Measurements from ENCODE around the gene GSTM1. TPM values are rescaled to one million over a fixed set of nuclear protein-coding genes. Genes with fewer than 3 reads are reported as not detected.
"Not testable (repeated sequence)": the region's sequence is repeated elsewhere in the genome, so short reads cannot be mapped to it uniquely, and the experiment has no call there.

The GSTM1 gene
- total and polyA plus RNA-seq, 11 donors: 0.10 to 60.0 (median 26.8) TPM; not detected in 4

DNA sequence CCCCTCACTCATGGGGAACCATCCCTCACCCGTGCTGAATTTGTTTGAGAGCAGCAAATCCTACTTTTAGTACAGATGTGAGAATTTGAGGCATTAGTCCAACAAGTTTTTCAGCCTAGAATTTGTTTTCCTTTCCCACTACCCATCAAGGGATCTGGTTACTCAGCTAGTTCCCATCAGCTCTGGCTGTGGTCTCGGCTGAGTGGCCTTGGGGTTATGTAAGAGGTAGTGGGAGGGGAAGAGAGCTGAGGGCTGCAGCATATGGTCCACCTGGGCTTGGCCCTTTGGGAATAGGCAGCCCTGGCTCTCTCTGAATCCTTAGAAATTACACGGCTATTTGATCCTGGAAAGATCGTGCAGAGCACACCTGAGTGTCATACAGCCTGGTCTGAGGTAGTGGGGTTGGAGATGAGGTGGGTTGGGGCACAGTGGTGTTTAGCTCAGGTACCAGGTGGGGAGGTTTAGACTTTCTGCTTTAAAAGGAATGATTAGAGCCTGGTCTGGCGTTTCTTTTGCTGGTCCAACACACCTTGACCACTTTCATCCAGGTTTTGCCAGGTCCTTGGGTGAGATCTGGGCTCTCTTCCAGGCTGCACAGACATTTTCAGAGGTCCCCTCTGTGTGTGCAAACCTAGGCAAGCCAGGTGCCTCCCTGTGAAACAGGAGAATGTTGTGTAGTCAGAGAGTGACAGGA lies 27.5 kb upstream of the GSTM1 start:
- intact Hi-C loops (cut with DNase I): no loop called here
- no peak for DNase-seq
- no peak for ATAC-seq
- peaks cover 0 to 20% (median 10%) of the 10 kb centered on the region in 12 donors for H3K4me1 ChIP-seq
- H3K27me3 ChIP-seq: no peaks in the 10 kb centered on the region
- H3K27ac ChIP-seq: no peak overlapping the region
- no peaks in the 10 kb centered on the region for H3K9me3 ChIP-seq
- TF ChIP-seq, protein P1, sequence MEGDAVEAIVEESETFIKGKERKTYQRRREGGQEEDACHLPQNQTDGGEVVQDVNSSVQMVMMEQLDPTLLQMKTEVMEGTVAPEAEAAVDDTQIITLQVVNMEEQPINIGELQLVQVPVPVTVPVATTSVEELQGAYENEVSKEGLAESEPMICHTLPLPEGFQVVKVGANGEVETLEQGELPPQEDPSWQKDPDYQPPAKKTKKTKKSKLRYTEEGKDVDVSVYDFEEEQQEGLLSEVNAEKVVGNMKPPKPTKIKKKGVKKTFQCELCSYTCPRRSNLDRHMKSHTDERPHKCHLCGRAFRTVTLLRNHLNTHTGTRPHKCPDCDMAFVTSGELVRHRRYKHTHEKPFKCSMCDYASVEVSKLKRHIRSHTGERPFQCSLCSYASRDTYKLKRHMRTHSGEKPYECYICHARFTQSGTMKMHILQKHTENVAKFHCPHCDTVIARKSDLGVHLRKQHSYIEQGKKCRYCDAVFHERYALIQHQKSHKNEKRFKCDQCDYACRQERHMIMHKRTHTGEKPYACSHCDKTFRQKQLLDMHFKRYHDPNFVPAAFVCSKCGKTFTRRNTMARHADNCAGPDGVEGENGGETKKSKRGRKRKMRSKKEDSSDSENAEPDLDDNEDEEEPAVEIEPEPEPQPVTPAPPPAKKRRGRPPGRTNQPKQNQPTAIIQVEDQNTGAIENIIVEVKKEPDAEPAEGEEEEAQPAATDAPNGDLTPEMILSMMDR (IDR thresholded peaks at IDR 0.05): no peak
- no peak for TF ChIP-seq POLR2A (IDR thresholded peaks at IDR 0.05)
- peaks cover 0 to 48% (median 25%) of the 10 kb centered on the region in 9 donors for H3K36me3 ChIP-seq
- 77 to 86% (median 83%) methylated on average over 5 of the region's 5 CpGs for WGBS, 4 donors
- H3K4me3 ChIP-seq: no peak overlapping the region

DNA sequence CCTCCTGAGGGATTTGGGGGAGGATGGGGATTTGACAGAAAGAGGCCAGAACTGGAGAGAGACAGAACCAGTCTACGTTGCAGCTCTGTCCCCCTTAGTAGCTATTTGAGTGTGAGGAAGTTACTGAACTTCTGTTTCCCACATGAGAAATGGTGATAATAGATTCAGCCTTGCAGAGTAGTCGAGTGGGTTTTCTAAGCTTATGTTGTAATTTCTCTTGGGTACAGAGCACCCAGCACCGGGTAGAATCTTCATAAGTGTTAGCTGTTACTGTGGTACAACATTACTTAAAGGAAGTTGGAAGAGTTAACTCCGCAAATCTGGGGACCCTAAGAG lies 27.0 kb upstream of the GSTM1 start:
- H3K9me3 ChIP-seq; H3K27me3 ChIP-seq; intact Hi-C loops (cut with DNase I); H3K27ac ChIP-seq; DNase-seq; ATAC-seq; H3K4me3 ChIP-seq: not testable (repeated sequence)
- Histone ChIP-seq H3K36me3 (peaks cover 0 to 53% (median 25%) of the 10 kb centered on the region in 9 donors), H3K4me1 (peaks cover 0 to 14% (median 6%) of the 10 kb centered on the region in 12 donors)
- WGBS, 4 donors: 47 to 88% (median 74%) methylated on average over 3 of the region's 4 CpGs

DNA sequence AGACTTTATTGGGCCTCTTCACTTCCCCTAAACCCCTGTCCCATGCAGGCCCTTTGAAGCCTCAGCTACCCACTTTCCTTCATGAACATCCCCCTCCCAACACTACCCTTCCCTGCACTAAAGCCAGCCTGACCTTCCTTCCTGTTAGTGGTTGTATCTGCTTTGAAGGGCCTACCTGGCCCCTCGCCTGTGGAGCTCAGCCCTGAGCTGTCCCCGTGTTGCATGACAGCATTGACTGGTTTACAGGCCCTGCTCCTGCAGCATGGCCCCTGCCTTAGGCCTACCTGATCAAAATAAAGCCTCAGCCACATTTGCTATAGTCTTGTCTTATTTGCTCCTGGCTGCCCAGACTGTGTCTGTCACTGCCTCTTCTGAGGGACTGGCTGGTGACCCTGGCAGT lies 26.2 kb upstream of the GSTM1 start:
- 77 to 80% (median 78%) methylated on average over 2 of the region's 2 CpGs for WGBS, 4 donors
- no peak for ATAC-seq
- no peak overlapping the region for H3K4me3 ChIP-seq
- intact Hi-C loops (cut with DNase I): no loop called here
- H3K27me3 ChIP-seq: no peaks in the 10 kb centered on the region
- no peak for DNase-seq
- no peak overlapping the region for H3K27ac ChIP-seq
- peaks cover 0 to 55% (median 25%) of the 10 kb centered on the region in 9 donors for H3K36me3 ChIP-seq
- TF ChIP-seq, protein P1 (IDR thresholded peaks at IDR 0.05): no peak
- TF ChIP-seq POLR2A (IDR thresholded peaks at IDR 0.05): no peak
- peaks cover 0 to 13% (median 5%) of the 10 kb centered on the region in 12 donors for H3K4me1 ChIP-seq
- H3K9me3 ChIP-seq: no peaks in the 10 kb centered on the region

DNA sequence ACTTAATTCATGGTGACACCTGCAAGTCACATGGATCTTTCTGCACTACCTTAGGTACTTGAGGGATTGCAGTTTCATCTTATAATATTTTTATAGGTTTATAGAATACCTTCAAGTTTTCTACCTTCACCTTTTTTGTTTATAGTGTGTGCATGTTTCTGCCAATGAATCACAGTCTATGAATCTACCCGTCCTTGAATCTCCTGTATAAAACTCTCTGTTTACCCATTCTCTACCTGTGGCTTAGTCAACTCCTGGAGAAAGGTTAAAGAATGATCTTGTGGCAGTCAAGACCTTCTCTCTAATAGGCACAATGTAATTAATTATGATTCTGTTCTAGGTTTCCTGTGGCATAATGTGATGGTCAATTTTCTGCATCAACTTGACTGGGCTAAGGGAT lies 22.9 kb upstream of the GSTM1 start:
- intact Hi-C loops (cut with DNase I): loop anchor here in 1 of 10 donors (5.0 kb wide), 1 partner anchor 88 kb away; no protein-coding TSS in a partner anchor
- H3K27me3 ChIP-seq: no peaks in the 10 kb centered on the region
- H3K4me3 ChIP-seq: no peak overlapping the region
- DNase-seq (no peak), ATAC-seq (no peak)
- no peaks in the 10 kb centered on the region for H3K9me3 ChIP-seq
- WGBS, 4 donors: 91 to 97% (median 93%) methylated on average over 1 of the region's 1 CpG
- TF ChIP-seq, protein P1 (IDR thresholded peaks at IDR 0.05): no peak
- TF ChIP-seq POLR2A (IDR thresholded peaks at IDR 0.05): no peak
- H3K27ac ChIP-seq: no peak overlapping the region
- H3K4me1 ChIP-seq: peaks cover 0 to 15% (median 7%) of the 10 kb centered on the region in 12 donors
- H3K36me3 ChIP-seq: peaks cover 0 to 38% (median 14%) of the 10 kb centered on the region in 9 donors
